ENCODE measurements around the gene PFKFB3.
A peak's percentile ranks its signal among the peaks of the same experiment; 100 is the strongest.
"Not testable (repeated sequence)": the region's sequence is repeated elsewhere in the genome, so short reads cannot be mapped to it uniquely, and the experiment has no call there.

Gene PFKFB3

GRCh38 chr10:6201516-6201975 lies 1.2 kb upstream of the PFKFB3 start:
- DNase-seq, result peak; percentile 72

- DNase-seq, result no peak
These were observed 541 bp upstream of the PFKFB3 start for GRCh38 chr10:6202098-6202683.

GRCh38 chr10:6203331-6204062 lies 765 bp downstream of the PFKFB3 start:
- peak; percentile 92 for DNase-seq

GRCh38 chr10:6204063-6204340 lies 1.3 kb downstream of the PFKFB3 start:
- peak; percentile 58 for DNase-seq

- DNase-seq, result peak; percentile 64
These were observed 1.8 kb downstream of the PFKFB3 start for GRCh38 chr10:6204341-6205191.

GRCh38 chr10:6206486-6206885 lies 3.8 kb downstream of the PFKFB3 start:
- not testable (repeated sequence) for DNase-seq

GRCh38 chr10:6207658-6208057 lies 4.9 kb downstream of the PFKFB3 start:
- no peak for DNase-seq

GRCh38 chr10:6208799-6209235 lies 6.1 kb downstream of the PFKFB3 start:
- no peak for DNase-seq

GRCh38 chr10:6211341-6211670 lies 8.6 kb downstream of the PFKFB3 start:
- DNase-seq, result peak; percentile 39

- DNase-seq, result peak; percentile 59
These were observed 9.2 kb downstream of the PFKFB3 start for GRCh38 chr10:6211671-6212635.

GRCh38 chr10:6212806-6213205 lies 10.1 kb downstream of the PFKFB3 start:
- DNase-seq, result no peak

- no peak for DNase-seq
These were observed 10.6 kb downstream of the PFKFB3 start for GRCh38 chr10:6213257-6213905.

- no peak for DNase-seq
These were observed 11.2 kb downstream of the PFKFB3 start for GRCh38 chr10:6213908-6214307.

- no peak for DNase-seq
These were observed 11.9 kb downstream of the PFKFB3 start for GRCh38 chr10:6214612-6215011.

GRCh38 chr10:6215241-6215640 lies 12.5 kb downstream of the PFKFB3 start:
- DNase-seq, result no peak

- no peak for DNase-seq
These were observed 13.2 kb downstream of the PFKFB3 start for GRCh38 chr10:6215683-6216484.

- no peak for DNase-seq
These were observed 14.2 kb downstream of the PFKFB3 start for GRCh38 chr10:6216916-6217315.

GRCh38 chr10:6217611-6218010 lies 14.9 kb downstream of the PFKFB3 start:
- DNase-seq, result no peak

GRCh38 chr10:6218692-6219493 lies 16.2 kb downstream of the PFKFB3 start:
- DNase-seq, result no peak

- DNase-seq, result no peak
These were observed 16.7 kb downstream of the PFKFB3 start for GRCh38 chr10:6219494-6219836.
